ENCODE measurements around the gene PLXNA4.

DNA sequence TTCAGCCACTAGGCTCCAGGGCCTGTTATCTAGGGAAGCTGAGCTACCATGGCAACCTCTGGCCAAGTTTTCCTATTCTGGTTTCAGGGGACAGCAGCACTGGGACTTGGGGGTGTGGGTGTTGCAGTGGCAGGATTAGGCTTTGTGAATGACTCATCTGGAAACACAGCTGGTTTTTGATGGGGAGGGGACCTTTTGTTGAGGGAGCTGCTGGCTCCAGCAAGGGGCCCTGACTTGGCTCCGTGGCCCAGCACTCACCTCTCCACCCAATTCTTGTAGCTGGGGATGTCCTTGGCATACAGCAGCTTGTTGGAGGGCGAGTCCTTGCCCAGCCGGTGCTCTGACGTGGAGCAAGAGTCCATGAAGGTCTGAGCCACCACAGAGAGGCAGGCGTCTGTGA lies 435.9 kb downstream of the PLXNA4 start:
- no peak for TF ChIP-seq GATA2 (IDR thresholded peaks at IDR 0.05; ENCODE audit: low read depth, low read length)
- TF ChIP-seq GATA3 (IDR thresholded peaks at IDR 0.05; ENCODE audit: low read depth, low read length) = no peak

All from SH-SY5Y (cell line).